Measurements from ENCODE around the gene SENP2. TPM values are rescaled to one million over a fixed set of nuclear protein-coding genes. Genes with fewer than 3 reads are reported as not detected.
"Not testable (repeated sequence)": the region's sequence is repeated elsewhere in the genome, so short reads cannot be mapped to it uniquely, and the experiment has no call there.

Gene SENP2
- total and polyA plus RNA-seq, 8 donors: 31.6 to 49.9 (median 43.7) TPM

- no peak for ATAC-seq
- no peak for DNase-seq
- Histone ChIP-seq H3K9me3 (no peaks in the 10 kb centered on the region), H3K4me1 (no peaks in the 10 kb centered on the region), H3K27me3 (no peaks in the 10 kb centered on the region), H3K36me3 (no peaks in the 10 kb centered on the region), H3K27ac (no peak overlapping the region), H3K4me3 (no peak overlapping the region)
- intact Hi-C loops (cut with DNase I): no loop called here
- TF ChIP-seq CTCF (IDR thresholded peaks at IDR 0.05): no peak
These were observed 51.3 kb downstream of the SENP2 start for GRCh38 chr3:185637388-185637787.

GRCh38 chr3:185638651-185639050, 52.6 kb downstream of the SENP2 start:
- H3K27me3 ChIP-seq; DNase-seq; H3K27ac ChIP-seq; intact Hi-C loops (cut with DNase I); H3K4me1 ChIP-seq; H3K36me3 ChIP-seq; ATAC-seq; H3K4me3 ChIP-seq; H3K9me3 ChIP-seq: not testable (repeated sequence)

- Histone ChIP-seq H3K9me3 (no peaks in the 10 kb centered on the region), H3K4me1 (no peaks in the 10 kb centered on the region), H3K27ac (no peak overlapping the region), H3K36me3 (no peaks in the 10 kb centered on the region), H3K27me3 (no peaks in the 10 kb centered on the region), H3K4me3 (no peak overlapping the region)
- ATAC-seq (no peak), DNase-seq (no peak)
- intact Hi-C loops (cut with DNase I): no loop called here
- TF ChIP-seq CTCF (IDR thresholded peaks at IDR 0.05): no peak
These were observed 53.6 kb downstream of the SENP2 start for GRCh38 chr3:185639632-185640206.

- ATAC-seq: no peak
- intact Hi-C loops (cut with DNase I): no loop called here
- Histone ChIP-seq H3K9me3 (no peaks in the 10 kb centered on the region), H3K4me1 (no peaks in the 10 kb centered on the region), H3K27me3 (no peaks in the 10 kb centered on the region), H3K4me3 (no peak overlapping the region), H3K27ac (no peak overlapping the region), H3K36me3 (no peaks in the 10 kb centered on the region)
- no peak for DNase-seq
- TF ChIP-seq CTCF (IDR thresholded peaks at IDR 0.05): no peak
These were observed 54.2 kb downstream of the SENP2 start for GRCh38 chr3:185640308-185640707.

GRCh38 chr3:185645191-185645590, 59.1 kb downstream of the SENP2 start:
- H3K36me3 ChIP-seq; intact Hi-C loops (cut with DNase I); H3K4me1 ChIP-seq; H3K9me3 ChIP-seq; ATAC-seq; H3K27ac ChIP-seq; H3K4me3 ChIP-seq; DNase-seq; H3K27me3 ChIP-seq: not testable (repeated sequence)

GRCh38 chr3:185645596-185646381, 59.7 kb downstream of the SENP2 start:
- ATAC-seq (peak; percentile 26), DNase-seq (no peak)
- no peak overlapping the region for H3K4me3 ChIP-seq
- H3K9me3 ChIP-seq: no peaks in the 10 kb centered on the region
- no peak for TF ChIP-seq CTCF (IDR thresholded peaks at IDR 0.05)
- no peaks in the 10 kb centered on the region for H3K4me1 ChIP-seq
- no peaks in the 10 kb centered on the region for H3K36me3 ChIP-seq
- intact Hi-C loops (cut with DNase I): no loop called here
- no peak overlapping the region for H3K27ac ChIP-seq
- H3K27me3 ChIP-seq: no peaks in the 10 kb centered on the region

Measured in left lung (tissue), 10 donors.